NCI-H2081 (cell line): ENCODE measurements around the gene SALL4.
"Not testable (repeated sequence)": the region's sequence is repeated elsewhere in the genome, so short reads cannot be mapped to it uniquely, and the experiment has no call there.

ENCODE experiments used
- DNase-seq, 2 experiments: peaks; one replicate each; lab custom pipeline; 2025; lab: John Stamatoyannopoulos, UW

Gene SALL4

DNA sequence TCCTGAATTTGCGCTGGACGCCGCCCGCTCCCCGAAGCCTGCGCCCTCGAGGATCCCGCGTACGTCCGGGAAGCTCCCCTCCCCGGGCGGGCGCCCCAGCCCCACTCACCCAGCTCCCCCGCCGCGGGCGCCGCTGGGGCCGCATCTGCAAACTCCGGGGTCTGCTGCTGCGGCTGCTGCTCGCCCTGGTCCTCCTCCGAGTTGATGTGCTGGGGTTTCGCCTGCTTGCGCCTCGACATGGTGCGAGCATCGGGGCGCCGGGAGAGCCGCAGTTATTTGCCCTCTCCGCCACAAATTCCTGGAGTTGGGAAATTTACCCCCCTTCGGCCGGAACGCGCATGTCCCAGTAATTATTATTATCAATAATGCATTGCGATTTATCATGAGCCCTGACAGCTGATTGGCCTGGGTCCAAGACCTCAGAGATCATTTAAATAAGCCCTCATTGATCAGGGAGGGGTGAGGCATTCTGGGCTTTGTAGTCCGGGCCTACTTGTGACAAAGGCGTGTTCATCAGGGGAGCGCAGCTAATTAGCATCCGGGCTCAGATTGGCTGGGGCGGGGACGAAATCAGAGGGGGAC lies at the start of gene SALL4:
Gene SALL4, minus strand, starts transcription at position 352 of the 582 bp plus-strand sequence. Its CDS starts 113 bp downstream, at position 239.
- DNase-seq, result no peak

DNA sequence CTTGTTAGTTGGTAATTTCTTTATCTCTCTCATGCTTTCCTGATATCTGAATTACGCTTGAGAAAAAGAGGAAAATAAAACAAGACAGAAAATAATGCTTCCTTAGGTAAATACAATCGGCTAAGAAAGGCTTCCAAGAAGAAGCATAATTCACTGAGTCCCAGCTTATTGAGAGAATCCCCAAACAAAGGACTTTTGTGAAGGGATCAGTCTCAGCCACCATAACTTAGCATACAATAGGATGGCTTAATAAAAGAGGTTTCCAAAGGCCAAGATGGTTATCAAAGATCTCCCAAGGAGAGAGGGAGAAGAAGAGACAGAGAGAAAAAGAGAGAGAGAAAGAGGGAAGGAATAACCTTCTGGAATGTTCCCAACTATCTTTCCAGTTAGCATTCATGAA lies 46.0 kb upstream of the SALL4 start:
- no peak for DNase-seq

DNA sequence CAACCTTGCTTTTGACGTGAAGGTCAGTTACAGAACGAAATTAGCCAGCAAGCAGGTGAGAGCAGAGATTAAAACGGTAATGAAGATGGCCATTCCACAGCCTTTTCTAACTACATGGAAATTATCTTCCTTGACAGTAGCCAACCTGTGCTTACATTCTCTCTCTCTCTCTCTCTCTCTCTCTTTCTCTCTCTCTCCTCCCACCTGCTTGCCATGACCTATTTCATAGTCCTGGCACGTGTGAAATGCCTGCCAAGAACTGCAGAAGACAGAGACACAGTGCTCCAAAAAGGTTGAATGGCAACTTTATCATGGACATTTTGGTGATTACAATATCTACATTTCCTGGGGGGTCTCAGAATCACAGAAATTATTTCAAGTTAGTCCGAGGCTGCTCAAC lies 38.5 kb upstream of the SALL4 start:
- DNase-seq, result no peak

DNA sequence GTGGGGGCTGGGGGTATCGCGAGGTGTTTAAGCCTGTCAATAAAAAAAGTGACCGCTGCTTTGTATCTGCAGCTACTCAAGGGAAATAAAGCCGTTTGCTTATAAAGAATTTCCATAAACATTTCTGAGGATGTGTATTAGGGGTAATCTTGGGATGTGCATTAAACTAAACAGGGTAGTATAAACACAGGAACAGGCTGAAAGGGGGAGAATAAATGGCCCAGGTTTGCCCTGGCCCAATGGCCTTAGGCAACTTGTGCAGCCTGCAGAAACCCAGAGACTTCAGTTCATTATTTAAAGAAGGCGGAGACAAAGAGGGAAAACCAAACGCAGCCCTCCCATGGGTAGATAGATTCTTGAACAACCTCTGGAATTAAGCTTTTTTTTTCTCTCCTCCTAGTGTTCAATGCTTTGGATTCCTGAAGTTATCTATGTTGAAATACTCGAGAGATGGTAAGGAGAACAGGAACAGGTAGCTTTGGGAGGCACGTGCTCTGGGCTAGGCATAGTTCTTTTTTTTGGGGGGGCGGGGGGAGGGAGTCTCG lies 35.6 kb upstream of the SALL4 start:
- no peak for DNase-seq

DNA sequence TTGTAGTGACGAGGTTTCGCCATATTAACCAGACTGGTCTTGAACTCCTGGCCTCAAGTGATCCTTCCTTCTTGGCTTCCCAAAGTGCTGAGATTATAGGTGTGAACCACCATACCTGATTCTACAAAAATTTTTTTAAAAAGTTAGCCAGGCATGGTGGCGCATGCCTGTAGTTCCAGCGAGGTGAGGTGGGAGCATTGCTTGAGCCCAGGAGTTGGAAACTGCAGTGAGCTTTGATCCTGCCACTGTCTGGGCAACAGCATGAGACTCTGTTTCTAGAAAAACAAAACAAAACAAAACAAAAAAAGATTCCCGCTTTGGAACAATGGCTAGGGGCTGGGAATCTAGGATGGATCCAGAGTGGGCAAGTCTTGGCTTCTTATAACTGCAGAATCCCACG lies 35.1 kb upstream of the SALL4 start:
- no peak for DNase-seq

DNA sequence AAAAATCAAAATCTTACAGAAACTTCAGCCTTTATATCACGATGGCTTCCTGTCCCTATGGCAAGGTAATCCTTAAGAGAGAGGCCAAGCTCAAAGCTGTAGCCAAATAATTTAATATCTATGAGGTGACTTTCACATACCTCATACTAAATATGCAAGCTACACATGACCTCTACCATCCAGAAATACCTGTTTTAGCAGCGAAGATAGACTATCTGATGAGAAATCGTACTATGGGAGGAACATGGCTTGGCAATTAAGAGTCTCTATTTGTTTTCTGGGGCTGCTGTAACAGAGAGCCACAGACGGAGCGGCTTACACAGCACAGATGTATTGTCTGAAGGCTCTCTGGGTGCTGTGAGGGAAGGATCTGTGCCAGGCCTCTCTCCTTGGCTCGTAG lies 31.0 kb upstream of the SALL4 start:
- DNase-seq, result no peak

DNA sequence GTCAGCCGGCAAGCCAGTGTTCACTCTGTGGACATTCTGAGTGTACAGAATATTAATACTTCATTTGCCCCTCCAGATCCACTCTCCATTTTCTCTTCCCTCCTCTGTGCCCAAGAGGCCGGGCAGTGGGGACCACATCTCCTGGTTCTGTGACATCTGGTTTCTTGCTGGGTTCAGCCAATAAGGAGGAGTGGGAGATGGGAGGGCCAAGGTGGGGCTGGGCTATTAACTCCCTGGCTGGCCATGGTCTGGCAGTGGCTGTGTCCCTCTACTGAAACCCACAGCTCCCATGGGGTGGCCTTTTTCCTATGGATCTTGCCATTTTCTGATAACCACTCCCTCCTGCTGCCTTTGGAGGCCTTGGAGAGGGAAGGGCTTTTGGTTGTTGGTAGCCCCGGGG lies 30.0 kb upstream of the SALL4 start:
- no peak for DNase-seq

DNA sequence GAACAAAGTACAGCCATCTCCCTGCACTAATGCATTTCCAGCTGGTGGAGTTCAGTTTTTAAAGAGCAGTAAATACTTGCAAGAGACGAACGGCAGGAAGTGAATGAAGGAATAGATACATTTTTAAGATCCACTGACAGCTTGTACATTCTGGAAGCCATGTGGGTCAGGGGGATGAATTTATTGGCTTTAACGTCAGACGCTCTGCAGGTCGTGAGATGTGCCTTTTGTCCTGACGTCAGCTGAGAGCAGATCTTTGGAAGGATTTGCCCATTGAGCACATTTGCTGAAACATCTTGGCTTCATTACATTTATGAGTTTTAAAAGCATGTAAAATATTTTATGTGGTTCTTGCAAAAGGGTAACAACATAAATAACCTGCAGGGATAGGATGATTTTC lies 29.5 kb upstream of the SALL4 start:
- no peak for DNase-seq

DNA sequence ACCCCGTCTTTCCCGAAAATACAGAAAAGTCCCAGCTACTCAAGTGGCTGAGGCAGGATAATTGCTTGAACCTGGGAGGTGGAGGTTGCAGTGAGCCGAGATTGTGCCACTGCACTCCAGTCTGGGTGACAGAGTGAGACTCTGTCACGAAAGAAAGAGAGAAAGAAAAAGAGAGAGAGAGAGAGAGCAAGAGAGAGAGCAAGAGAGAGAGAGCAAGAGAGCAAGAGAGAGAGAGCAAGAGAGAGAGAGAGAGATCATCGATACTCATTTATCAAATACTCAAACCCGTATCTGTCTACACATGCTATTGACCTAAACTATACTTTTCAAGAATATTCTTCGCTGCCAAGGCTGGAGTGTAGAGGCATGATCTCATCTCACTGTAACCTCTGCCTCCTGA lies 28.2 kb upstream of the SALL4 start:
- no peak for DNase-seq

DNA sequence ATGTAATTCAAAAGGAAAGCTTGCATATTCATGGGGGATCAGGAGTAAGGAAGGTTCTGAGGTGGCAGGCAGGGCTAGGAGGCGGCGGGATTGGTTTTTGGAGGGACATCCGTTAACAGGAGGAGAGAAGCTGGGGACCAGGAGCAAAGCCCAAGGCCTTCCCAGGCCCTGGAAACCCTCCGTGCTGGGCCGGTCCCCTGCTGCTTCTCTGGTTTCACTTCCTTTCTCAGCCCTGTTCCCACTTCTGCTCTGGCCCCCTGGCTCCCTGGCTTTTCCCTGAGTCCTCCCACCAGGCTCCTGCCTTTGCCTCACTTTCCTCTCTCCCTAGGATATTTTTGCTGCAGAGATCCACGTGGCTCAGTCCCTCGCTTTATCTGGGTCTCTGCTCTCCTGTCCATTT lies 26.4 kb upstream of the SALL4 start:
- no peak for DNase-seq

DNA sequence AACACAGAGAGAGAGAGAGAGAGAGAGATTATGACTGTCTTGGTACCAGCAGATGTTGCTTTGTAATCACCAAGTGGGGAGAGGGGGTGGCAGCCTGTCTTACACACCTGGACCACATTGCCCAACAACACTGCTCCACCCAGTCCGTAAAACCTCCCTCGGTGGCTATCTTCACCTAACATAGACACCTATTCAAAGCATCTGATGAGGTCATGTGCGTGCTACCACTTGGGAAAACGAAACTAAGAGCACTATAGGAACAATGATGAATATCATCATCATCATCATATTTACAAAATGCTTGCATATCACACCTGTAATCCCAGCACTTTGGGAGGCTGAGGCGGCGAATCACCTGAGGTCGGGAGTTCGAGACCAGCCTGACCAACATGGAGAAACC lies 24.1 kb upstream of the SALL4 start:
- DNase-seq, result no peak

DNA sequence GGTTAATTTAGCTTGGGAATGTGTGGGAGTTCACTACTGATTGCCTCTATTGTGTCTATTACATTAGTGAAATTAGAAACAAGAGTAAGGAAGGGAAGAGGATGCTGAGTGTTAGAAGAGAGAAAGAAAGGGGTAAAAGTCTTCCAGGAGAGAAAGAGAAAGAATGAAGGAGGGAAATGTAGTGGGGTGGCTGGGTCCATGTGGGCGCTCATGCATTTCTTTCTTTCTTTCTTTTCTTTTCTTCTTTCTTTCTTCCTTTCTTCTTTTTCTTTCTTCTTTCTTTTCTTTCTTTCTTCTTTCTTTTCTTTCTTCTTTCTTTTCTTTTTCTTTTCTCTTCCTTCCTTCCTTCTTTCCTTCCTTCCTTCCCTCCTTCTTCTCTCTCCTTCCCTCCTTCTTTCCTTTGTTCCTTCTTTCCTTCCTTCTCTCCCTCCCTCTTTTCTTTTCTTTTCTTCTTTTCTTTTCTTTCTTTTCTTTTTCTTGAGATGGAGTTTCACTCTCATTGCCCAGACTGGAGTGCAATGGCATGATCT lies 16.2 kb upstream of the SALL4 start:
- no peak for DNase-seq

DNA sequence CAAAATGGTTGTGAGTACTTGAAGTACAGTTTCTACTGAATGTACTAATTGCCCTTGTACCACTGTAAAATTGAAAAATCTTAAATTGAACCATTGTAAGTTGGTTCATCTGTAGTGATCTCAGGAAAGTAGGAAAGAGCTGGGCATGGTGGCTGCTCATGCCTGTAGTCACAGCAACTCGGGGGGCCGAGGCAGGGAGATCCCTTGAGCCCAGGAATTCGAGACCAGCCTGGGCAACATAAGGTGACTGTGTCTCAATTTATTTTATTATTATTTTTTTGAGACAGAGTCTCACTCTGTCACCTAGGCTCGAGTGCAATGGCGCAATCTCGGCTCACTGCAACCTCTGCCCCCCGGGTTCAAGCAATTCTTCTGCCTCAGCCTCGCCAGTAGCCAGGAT lies 14.5 kb upstream of the SALL4 start:
- not testable (repeated sequence) for DNase-seq

DNA sequence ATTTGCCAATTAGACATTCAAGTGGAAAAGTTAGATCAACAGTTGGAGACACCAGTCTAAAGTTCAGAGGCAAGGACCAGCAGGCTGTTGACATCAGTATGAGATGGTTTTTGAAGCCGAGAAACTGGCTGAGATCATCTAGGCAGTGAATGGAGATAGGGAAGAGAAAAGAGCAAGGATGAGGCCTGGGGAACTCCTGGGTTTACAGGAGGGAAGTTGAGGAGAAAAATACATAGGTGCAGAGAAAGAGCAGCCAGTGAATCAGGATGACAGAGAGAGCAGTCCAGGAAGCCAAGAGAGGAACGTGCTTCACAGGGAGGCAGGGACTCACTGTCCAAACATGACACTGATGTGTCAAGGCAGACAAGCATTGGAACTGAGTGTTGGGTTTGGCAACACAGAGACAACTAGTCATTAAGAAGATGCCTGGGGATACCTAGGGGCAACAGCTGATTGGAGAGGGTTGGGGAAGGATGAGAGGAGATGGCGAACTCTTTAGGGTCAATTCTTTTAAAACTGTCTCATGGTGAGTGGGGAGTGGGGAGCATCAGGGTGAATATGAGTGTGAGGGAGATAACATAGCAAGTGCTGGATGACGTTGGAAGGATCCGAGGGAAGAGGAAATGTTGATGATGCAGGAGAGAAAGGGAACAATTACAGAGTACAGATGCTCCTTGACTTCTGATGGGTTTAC lies 13.2 kb upstream of the SALL4 start:
- DNase-seq, result no peak

DNA sequence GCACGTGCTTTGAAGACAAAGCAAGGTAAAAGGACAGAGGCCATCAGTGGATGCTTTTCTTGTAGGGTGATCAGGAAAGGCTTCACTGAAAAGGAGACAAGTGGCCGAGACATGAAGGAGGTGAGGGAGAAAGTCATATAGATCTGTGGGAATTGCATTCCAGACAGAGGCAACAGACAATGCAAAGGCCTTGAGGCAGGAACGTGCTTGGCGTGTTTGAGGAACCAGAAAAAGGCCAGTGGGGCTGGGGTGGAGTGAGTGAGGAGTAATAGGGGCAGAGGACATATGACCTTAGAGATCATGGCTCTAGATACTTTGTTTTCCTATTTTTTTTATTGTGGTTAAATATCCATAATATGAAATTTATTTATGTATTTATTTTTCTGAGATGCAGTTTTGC lies 10.5 kb upstream of the SALL4 start:
- DNase-seq, result no peak

DNA sequence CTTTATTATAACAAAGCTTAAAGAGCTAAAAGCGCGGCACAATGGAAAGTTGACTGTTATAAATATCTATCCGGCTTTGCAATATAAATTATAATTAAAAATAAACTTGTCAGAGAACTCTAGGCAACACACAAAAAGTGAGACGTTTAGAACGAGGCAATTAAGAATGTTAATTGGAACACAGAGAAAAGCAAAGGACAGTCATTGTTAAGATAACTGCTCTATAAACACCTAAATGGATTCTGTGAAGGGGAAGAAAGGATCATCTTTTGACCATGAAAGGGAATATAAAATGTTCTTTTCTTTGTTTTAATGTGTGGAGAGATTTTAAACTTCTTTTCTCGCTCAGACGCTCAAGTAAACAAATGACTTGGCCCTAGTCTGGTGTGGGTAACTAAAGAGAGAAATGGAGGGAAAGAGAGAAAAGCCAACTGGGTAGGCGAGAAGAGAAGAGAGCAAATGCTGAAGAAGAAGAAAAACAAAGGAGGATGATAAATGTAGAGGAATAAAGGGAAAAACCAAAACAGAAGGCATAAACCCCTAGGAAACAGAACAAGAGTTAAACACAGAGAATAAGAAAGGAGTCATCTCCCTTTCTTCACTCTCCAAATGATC lies 9.3 kb upstream of the SALL4 start:
- DNase-seq, result peak in 1 of 2 experiments; percentile 41

DNA sequence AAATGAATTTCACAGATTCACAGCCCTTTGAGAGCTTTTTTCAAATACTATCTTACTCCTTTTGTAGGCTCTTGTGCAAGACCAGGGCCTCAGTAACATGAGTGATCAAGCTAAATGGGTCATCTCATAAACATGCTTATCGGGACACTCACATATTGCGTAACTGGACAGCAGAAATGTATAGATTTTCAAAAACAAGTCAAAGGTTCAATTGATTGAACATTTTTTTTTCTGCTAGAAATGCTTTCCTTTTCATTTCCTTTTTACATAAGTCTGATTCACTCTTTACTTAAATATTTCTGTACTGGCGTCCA lies 8.7 kb upstream of the SALL4 start:
- no peak for DNase-seq

DNA sequence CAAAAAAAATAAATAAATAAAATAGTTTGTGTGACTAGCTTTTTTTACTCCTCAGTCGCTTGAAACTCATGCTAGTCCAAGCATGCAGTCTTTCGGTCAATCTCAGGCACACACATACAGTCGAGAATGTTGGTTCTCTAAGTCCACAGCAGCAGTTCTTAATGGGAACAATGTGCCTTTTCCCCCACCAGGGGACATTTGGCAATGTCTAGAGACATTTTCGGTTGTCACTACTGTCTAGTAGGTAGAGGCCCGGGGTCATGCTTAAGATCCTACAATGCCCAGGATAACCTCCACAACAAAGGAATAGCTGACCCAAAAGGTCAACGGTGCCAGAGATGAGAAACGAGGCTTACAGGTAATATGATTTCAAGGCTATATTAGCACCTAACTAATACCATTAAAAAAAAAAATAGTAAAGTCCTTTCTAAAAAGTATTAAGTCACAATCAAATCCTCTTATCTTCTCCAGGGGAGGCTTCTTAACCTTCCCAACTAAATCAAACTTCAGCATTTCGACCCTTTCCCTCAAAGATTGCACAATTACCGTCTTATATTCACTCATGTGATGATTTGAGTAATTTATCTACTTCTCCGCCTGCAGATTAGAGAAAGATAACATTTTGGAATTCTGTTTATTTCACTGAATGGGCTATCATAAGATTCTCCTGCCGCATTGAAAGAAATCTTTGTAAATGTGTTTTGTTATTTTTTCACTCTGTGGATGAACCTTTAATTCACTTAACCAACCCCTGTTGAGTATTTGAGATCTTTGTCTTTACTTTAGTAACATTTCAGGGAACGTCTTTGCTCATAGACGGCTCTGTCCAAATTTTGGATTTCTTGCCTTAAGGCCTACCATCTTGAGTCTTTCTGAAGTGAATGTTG lies 8.1 kb upstream of the SALL4 start:
- DNase-seq, result no peak

DNA sequence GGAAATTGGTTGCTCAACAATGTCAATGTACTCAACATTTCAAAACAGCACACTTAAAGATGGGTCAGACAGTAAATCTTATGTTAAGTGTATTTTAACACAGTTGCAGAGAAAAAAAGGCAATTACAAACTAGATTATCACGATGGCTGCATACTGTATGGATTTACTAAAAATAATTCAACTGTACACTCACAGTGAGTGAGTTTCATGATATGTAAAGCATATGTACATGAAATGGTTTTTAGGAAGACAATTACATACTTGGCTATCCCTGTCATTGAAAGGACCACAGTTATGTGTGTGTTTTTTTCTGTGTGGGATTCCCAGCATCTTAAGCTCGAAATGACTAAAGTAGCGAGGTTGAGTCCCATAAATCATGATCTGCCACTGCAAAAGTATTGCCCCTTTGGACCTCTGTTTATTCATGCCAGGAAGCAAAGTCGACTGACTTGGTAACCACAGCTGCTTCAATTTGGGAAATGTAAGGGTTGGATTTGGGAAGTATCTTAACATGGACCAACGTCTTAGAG lies 5.5 kb upstream of the SALL4 start:
- DNase-seq, result no peak

DNA sequence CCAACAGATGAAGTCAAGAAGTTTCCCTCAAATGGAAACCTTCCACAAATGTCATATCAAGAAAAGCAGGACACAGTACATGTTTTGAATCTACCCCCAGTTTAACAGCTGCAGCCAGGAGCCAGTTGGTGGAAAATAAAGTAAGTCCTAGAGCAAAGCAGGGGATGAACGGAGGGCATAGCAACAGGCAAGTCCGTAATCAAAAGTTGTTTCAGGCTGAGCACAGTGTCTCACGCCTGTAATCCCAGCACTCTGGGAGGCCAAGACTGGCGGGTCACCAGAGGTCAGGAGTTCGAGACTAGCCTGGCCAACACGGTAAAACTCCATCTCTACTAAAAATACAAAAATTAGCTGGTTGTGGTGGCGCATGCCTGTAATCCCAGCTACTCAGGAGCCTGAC lies 2.4 kb upstream of the SALL4 start:
- no peak for DNase-seq

DNA sequence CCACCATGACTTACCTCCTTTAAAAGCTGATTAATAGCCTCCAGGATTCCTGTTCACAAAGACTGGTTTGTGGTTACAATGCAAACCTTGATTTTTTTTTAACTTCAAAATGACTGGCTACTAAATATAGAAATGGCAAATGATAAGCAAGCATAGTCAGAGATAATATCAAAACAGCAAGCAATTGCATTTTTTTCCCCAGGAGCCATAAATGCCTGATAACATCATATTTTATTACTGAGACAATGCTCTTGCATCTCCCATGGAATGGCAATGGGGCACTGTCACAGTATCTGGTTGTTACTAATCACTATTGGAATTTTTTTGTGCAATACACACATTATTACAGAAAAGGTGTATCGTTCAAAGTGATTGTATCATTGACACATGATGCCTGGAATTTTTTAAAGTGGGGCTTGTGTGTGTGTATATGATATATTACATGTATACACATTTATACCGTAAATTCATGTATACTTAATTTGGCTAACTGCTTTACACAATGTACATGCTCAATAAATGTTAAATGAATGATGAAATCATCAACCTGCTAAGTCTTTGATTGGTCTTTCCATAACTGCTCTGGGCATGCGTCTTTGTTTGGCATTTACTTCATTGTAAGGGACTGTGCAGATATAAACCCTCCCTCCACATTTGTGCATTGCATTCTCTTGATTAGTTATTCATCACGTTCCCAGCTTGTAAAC lies 980 bp upstream of the SALL4 start:
- no peak for DNase-seq

DNA sequence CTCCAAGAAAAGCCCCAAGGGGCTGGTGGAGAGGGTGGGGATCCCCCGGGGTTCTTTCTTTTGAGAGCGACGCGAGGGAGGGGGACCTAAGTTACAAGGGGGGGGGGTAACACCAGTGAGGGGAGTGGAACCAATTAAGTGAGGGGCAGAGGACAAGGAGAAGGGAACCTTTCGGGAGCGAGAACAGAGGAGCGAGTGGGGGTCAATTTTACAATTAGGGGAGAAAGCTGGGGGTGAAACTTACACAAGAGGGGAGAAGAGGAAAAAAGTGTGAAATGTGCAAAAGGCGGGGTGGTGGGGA lies 548 bp downstream of the SALL4 start:
- DNase-seq, result no peak
